ENCODE results near the gene NPAS2. TPM values are rescaled to one million over a fixed set of nuclear protein-coding genes. Genes with fewer than 3 reads are reported as not detected.

The NPAS2 gene, protein sequence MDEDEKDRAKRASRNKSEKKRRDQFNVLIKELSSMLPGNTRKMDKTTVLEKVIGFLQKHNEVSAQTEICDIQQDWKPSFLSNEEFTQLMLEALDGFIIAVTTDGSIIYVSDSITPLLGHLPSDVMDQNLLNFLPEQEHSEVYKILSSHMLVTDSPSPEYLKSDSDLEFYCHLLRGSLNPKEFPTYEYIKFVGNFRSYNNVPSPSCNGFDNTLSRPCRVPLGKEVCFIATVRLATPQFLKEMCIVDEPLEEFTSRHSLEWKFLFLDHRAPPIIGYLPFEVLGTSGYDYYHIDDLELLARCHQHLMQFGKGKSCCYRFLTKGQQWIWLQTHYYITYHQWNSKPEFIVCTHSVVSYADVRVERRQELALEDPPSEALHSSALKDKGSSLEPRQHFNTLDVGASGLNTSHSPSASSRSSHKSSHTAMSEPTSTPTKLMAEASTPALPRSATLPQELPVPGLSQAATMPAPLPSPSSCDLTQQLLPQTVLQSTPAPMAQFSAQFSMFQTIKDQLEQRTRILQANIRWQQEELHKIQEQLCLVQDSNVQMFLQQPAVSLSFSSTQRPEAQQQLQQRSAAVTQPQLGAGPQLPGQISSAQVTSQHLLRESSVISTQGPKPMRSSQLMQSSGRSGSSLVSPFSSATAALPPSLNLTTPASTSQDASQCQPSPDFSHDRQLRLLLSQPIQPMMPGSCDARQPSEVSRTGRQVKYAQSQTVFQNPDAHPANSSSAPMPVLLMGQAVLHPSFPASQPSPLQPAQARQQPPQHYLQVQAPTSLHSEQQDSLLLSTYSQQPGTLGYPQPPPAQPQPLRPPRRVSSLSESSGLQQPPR
- total RNA-seq, result 1 to 10 TPM; 1.1 to 1.6 TPM
- 0.68 TPM for polyA plus RNA-seq (2013, experiment 1 of 2)
- polyA plus RNA-seq (2013, experiment 2 of 2), result 0.62 TPM
- long read RNA-seq, experiment 1, result 0 reads
- long read RNA-seq, experiment 2, result 0 reads
- long read RNA-seq, experiment 3, result 0 reads
- long read RNA-seq, experiment 4, result 0 reads

DNA sequence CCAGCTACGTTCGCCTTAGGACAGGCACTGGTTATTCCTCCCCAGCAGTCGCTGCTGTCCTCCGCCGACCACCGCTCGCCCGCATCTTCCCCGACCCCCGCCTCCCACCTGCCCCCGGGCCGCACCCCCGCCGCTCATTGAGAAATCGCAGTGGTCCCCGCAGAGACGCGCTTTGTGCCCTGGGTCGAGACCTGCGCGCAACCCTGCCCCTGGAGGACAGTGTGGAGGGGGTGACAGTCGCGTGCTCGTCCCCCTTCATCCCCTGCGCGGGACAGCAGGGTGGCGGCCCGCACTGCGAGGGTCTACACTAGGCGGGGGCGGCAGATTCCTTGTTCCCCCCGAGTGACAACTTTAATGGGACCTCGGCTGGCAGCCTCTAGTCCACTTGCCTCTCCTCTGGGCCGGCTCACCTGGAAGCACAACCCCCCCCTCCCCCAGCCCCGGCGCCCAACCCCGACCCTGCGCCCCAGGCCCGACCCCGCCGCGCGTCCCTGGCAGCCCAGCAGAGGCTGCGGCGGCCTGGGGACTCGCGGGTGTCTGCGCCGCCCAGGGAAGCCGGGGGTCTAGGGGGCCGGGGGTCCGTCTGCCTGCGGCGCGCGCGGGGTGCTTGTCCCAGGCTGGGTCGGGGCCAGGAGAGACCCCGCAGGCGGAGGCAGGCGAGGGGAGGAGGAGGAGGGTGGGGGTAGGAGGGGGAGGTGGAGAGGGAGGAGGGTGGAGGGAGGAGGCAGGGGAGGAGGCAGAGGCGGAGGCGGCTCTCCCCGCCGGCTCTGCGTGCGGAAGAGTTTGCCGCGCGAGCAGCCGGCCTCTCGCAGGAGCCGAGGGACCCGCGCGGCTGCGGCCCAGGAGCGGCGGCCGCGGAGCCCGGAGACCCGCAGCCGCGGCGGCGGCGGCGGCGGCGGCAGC, at the start of gene NPAS2:
Gene NPAS2, plus strand, starts transcription at position 770 of the 903 bp plus-strand sequence. CDS start 84,616 bp downstream, outside the sequence.
- no peaks in the 10 kb centered on the region for H3K36me3 ChIP-seq (ENCODE audit: control insufficient read depth, insufficient read depth, low read length)
- H3K27ac Mint-ChIP-seq, result no peak within 1 kb of the TSS
- H3K4me3 Mint-ChIP-seq, result peak within 1 kb of the TSS; percentile 54
- H3K9ac ChIP-seq (ENCODE audit: extremely low read depth, low read length, poor library complexity, severe bottlenecking), result peak within 1 kb of the TSS; percentile 15
- peaks cover 5% of the 10 kb centered on the region for H3K4me1 ChIP-seq (ENCODE audit: control insufficient read depth, insufficient read depth, low read length)
- 0% methylated on average over 10 to 90 of the region's 91 CpGs for WGBS, 2 experiments (ENCODE audit: insufficient coverage in 1 of 2, insufficient read length in 1 of 2)
- H3K27ac ChIP-seq (ENCODE audit: low read depth, low read length), result no peak within 1 kb of the TSS
- H3K36me3 Mint-ChIP-seq (ENCODE audit: low read depth), result no peaks in the 10 kb centered on the region
- peaks cover 71% of the 10 kb centered on the region for H3K27me3 Mint-ChIP-seq (ENCODE audit: insufficient read depth)
- TF ChIP-seq, protein P1, sequence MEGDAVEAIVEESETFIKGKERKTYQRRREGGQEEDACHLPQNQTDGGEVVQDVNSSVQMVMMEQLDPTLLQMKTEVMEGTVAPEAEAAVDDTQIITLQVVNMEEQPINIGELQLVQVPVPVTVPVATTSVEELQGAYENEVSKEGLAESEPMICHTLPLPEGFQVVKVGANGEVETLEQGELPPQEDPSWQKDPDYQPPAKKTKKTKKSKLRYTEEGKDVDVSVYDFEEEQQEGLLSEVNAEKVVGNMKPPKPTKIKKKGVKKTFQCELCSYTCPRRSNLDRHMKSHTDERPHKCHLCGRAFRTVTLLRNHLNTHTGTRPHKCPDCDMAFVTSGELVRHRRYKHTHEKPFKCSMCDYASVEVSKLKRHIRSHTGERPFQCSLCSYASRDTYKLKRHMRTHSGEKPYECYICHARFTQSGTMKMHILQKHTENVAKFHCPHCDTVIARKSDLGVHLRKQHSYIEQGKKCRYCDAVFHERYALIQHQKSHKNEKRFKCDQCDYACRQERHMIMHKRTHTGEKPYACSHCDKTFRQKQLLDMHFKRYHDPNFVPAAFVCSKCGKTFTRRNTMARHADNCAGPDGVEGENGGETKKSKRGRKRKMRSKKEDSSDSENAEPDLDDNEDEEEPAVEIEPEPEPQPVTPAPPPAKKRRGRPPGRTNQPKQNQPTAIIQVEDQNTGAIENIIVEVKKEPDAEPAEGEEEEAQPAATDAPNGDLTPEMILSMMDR (conservative IDR thresholded peaks at IDR 0.05), result no peak
- no peaks in the 10 kb centered on the region for H3K9me3 ChIP-seq (ENCODE audit: control insufficient read depth, low read length)
- peak; percentile 75 for DNase-seq
- H3K4me1 Mint-ChIP-seq, result peaks cover 5% of the 10 kb centered on the region
- H3K4me3 ChIP-seq (ENCODE audit: low read length), result peak within 1 kb of the TSS; percentile 75
- H3K9me3 Mint-ChIP-seq, result no peaks in the 10 kb centered on the region
- H3K27me3 ChIP-seq (ENCODE audit: control insufficient read depth, insufficient read depth, low read length, poor library complexity, severe bottlenecking), result peaks cover 79% of the 10 kb centered on the region

DNA sequence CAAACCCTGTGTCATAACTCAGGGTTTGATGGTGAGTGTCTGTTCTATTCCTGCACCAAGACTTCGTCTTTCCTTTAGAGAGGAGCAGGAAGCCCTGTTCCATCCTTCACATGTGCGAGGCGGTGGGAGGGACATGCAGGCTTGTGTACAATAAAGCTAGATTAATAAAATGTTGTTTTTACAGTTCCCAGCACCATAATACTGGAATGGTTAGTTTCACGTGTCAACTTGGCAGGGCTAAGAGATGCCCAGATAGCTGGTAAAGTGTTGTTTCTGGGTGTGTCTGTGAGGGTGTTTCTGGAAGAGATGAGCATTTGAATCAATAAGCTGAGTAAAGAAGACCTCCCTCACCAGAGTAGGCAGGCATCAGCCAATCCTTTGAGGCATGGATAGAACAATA, 48.8 kb upstream of the NPAS2 start:
- no peak overlapping the region for H3K27ac Mint-ChIP-seq
- TF ChIP-seq, protein P1 (conservative IDR thresholded peaks at IDR 0.05), result no peak
- Histone ChIP-seq H3K27me3 (ENCODE audit: control insufficient read depth, insufficient read depth, low read length, poor library complexity, severe bottlenecking) (no peaks in the 10 kb centered on the region), H3K9ac (ENCODE audit: extremely low read depth, low read length, poor library complexity, severe bottlenecking) (no peak overlapping the region), H3K36me3 (ENCODE audit: control insufficient read depth, insufficient read depth, low read length) (no peaks in the 10 kb centered on the region), H3K27ac (ENCODE audit: low read depth, low read length) (no peak overlapping the region), H3K4me3 (ENCODE audit: low read length) (no peak overlapping the region), H3K9me3 (ENCODE audit: control insufficient read depth, low read length) (no peaks in the 10 kb centered on the region), H3K4me1 (ENCODE audit: control insufficient read depth, insufficient read depth, low read length) (no peaks in the 10 kb centered on the region)
- no peak overlapping the region for H3K4me3 Mint-ChIP-seq
- H3K36me3 Mint-ChIP-seq (ENCODE audit: low read depth), result no peaks in the 10 kb centered on the region
- no peaks in the 10 kb centered on the region for H3K9me3 Mint-ChIP-seq
- 95 to 100% methylated on average over 1 to 4 of the region's 4 CpGs for WGBS, 2 experiments (ENCODE audit: insufficient coverage in 1 of 2, insufficient read length in 1 of 2)
- H3K4me1 Mint-ChIP-seq, result no peaks in the 10 kb centered on the region
- no peaks in the 10 kb centered on the region for H3K27me3 Mint-ChIP-seq (ENCODE audit: insufficient read depth)
- no peak for DNase-seq

DNA sequence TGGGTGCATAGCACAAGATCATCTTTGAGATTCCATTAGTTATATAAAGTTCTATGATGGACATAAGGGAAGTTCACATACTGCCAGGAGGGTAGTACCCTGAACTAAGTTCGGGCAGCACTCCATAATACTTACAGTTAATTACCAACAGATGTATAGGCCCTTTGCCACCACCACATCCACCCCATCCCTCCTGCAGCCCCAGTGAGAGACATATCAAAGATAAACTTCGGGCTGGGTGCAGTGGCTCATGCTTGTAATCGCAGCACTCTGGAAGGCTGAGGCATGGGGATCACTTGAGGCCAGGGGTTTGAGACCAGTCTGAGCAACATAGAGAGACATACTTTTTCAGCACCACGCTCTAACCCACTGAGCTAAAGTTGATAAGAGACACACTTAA, 46.4 kb upstream of the NPAS2 start:
- Mint-ChIP-seq H3K4me3 (no peak overlapping the region), H3K36me3 (ENCODE audit: low read depth) (no peaks in the 10 kb centered on the region), H3K27me3 (ENCODE audit: insufficient read depth) (no peaks in the 10 kb centered on the region), H3K9me3 (no peaks in the 10 kb centered on the region), H3K27ac (no peak overlapping the region), H3K4me1 (no peaks in the 10 kb centered on the region)
- no peaks in the 10 kb centered on the region for H3K9me3 ChIP-seq (ENCODE audit: control insufficient read depth, low read length)
- no peak for DNase-seq
- WGBS, 2 experiments (ENCODE audit: insufficient coverage in 1 of 2, insufficient read length in 1 of 2), result 81 to 94% methylated on average over 2 to 4 of the region's 4 CpGs
- H3K27me3 ChIP-seq (ENCODE audit: control insufficient read depth, insufficient read depth, low read length, poor library complexity, severe bottlenecking), result no peaks in the 10 kb centered on the region
- no peak overlapping the region for H3K4me3 ChIP-seq (ENCODE audit: low read length)
- no peaks in the 10 kb centered on the region for H3K36me3 ChIP-seq (ENCODE audit: control insufficient read depth, insufficient read depth, low read length)
- TF ChIP-seq, protein P1 (conservative IDR thresholded peaks at IDR 0.05), result no peak
- no peaks in the 10 kb centered on the region for H3K4me1 ChIP-seq (ENCODE audit: control insufficient read depth, insufficient read depth, low read length)
- no peak overlapping the region for H3K9ac ChIP-seq (ENCODE audit: extremely low read depth, low read length, poor library complexity, severe bottlenecking)
- no peak overlapping the region for H3K27ac ChIP-seq (ENCODE audit: low read depth, low read length)
